DOHH2 (cell line): ENCODE measurements around the gene VAPB.

Source experiments
- H3F3A ChIP-seq: fragments of 200-600 bp; sonication (generic), shearing (Covaris generic); 2 replicates; pipeline ENCODE4 v1.6.0; 2016; ENCODE audit warnings: antibody characterized with exemption, mild to moderate bottlenecking; ENCODE audit not compliant: control insufficient read depth, insufficient read depth
- H3K27ac ChIP-seq: fragments of 200-600 bp; sonication (generic); 2 replicates; pipeline ENCODE4 v1.5.1; 2014; ENCODE audit warnings: low read depth, mild to moderate bottlenecking, low read length, moderate library complexity
- H3K27me3 ChIP-seq: fragments of 200-600 bp; sonication (generic); 2 replicates; pipeline ENCODE4 v1.6.1; 2014; ENCODE audit warnings: mild to moderate bottlenecking, low read length, mixed read lengths; ENCODE audit not compliant: control insufficient read depth
- H3K36me3 ChIP-seq: fragments of 200-600 bp; sonication (generic); 2 replicates; pipeline ENCODE4 v1.6.1; 2014; ENCODE audit warnings: mild to moderate bottlenecking, low read length, moderate library complexity, mixed read lengths; ENCODE audit not compliant: control insufficient read depth
- H3K4me1 ChIP-seq: fragments of 200-600 bp; sonication (generic); 2 replicates; pipeline ENCODE4 v1.6.1; 2014; ENCODE audit warnings: mild to moderate bottlenecking, low read length, mixed read lengths; ENCODE audit not compliant: control insufficient read depth
- H3K4me2 ChIP-seq: fragments of 200-600 bp; sonication (generic); 2 replicates; pipeline ENCODE4 v1.6.0; 2014; ENCODE audit warnings: mild to moderate bottlenecking, low read length, moderate library complexity
- H3K4me3 ChIP-seq: fragments of 200-600 bp; sonication (generic); 2 replicates; pipeline ENCODE4 v1.5.1; 2014; ENCODE audit warnings: mild to moderate bottlenecking, low read length, mixed read lengths
- H3K79me2 ChIP-seq: fragments of 200-600 bp; sonication (generic); 2 replicates; pipeline ENCODE4 v1.6.1; 2014; ENCODE audit warnings: mild to moderate bottlenecking, low read length, mixed read lengths; ENCODE audit not compliant: control insufficient read depth
- H3K9me2 ChIP-seq: fragments of 200-600 bp; sonication (generic); replicated peaks from 2 replicates; pipeline ENCODE4 v1.6.1; 2014; ENCODE audit warnings: mild to moderate bottlenecking, low read length, mixed read lengths; ENCODE audit not compliant: control insufficient read depth
- H3K9me3 ChIP-seq: fragments of 200-600 bp; sonication (generic); 2 replicates; pipeline ENCODE4 v1.6.1; 2014; ENCODE audit warnings: antibody characterized with exemption, low read length, mixed read lengths; ENCODE audit not compliant: control insufficient read depth, insufficient read depth
- H4K20me1 ChIP-seq: fragments of 200-600 bp; sonication (generic); 2 replicates; pipeline ENCODE4 v1.6.0; 2014; ENCODE audit warnings: low read depth, mild to moderate bottlenecking, antibody characterized with exemption, low read length, moderate library complexity; ENCODE audit not compliant: control insufficient read depth, insufficient read depth
- CTCF ChIP-seq: fragments of 200-600 bp; sonication (generic); IDR thresholded peaks from one replicate; pipeline ENCODE4 v1.5.1; 2014; ENCODE audit warnings: antibody characterized with exemption, mild to moderate bottlenecking, low read depth, low read length; ENCODE audit not compliant: poor library complexity, severe bottlenecking
- EZH2phosphoT487 ChIP-seq: fragments of 200-600 bp; sonication (generic); IDR thresholded peaks from 2 replicates; pipeline ENCODE4 v1.6.1; 2017; ENCODE audit warnings: borderline replicate concordance, mild to moderate bottlenecking, antibody characterized with exemption, low read length, moderate library complexity, mixed read lengths

The VAPB gene

GRCh38 chr20:58461899-58462298 lies 72.9 kb downstream of the VAPB start:
- peaks cover 15% of the 10 kb centered on the region for H3K4me1 ChIP-seq
- H4K20me1 ChIP-seq, result no peaks in the 10 kb centered on the region
- H3K27me3 ChIP-seq, result no peaks in the 10 kb centered on the region
- no peaks in the 10 kb centered on the region for H3K36me3 ChIP-seq
- no peaks in the 10 kb centered on the region for H3F3A ChIP-seq
- H3K27ac ChIP-seq, result no peak overlapping the region
- no peak overlapping the region for H3K4me2 ChIP-seq
- TF ChIP-seq EZH2phosphoT487 (no peak), CTCF (no peak)
- no peaks in the 10 kb centered on the region for H3K9me2 ChIP-seq
- H3K79me2 ChIP-seq, result no peaks in the 10 kb centered on the region
- H3K9me3 ChIP-seq, result no peaks in the 10 kb centered on the region
- no peak overlapping the region for H3K4me3 ChIP-seq

GRCh38 chr20:58463256-58463655 lies 74.2 kb downstream of the VAPB start:
- no peak overlapping the region for H3K27ac ChIP-seq

GRCh38 chr20:58464838-58465237 lies 75.8 kb downstream of the VAPB start:
- TF ChIP-seq CTCF (no peak), EZH2phosphoT487 (no peak)
- Histone ChIP-seq H3K79me2 (no peaks in the 10 kb centered on the region), H3K27me3 (no peaks in the 10 kb centered on the region), H3K9me2 (no peaks in the 10 kb centered on the region), H3K4me3 (no peak overlapping the region), H3K36me3 (no peaks in the 10 kb centered on the region), H3K4me2 (no peak overlapping the region), H4K20me1 (no peaks in the 10 kb centered on the region), H3K27ac (no peak overlapping the region), H3K4me1 (no peaks in the 10 kb centered on the region), H3F3A (no peaks in the 10 kb centered on the region), H3K9me3 (no peaks in the 10 kb centered on the region)

More at GRCh38 chr20:58463256-58463655, 74.2 kb downstream of the VAPB start:
- Histone ChIP-seq H3K9me3 (no peaks in the 10 kb centered on the region), H3K27me3 (no peaks in the 10 kb centered on the region), H3K36me3 (no peaks in the 10 kb centered on the region), H3K4me2 (no peak overlapping the region), H3K4me3 (no peak overlapping the region), H3K4me1 (peaks cover 9% of the 10 kb centered on the region), H4K20me1 (no peaks in the 10 kb centered on the region), H3F3A (no peaks in the 10 kb centered on the region), H3K79me2 (no peaks in the 10 kb centered on the region), H3K9me2 (no peaks in the 10 kb centered on the region)
- TF ChIP-seq CTCF (no peak), EZH2phosphoT487 (no peak)
